CD14-positive monocyte (primary cell): Measurements from ENCODE around the gene HAGH. TPM values are rescaled to one million over a fixed set of nuclear protein-coding genes. Genes with fewer than 3 reads are reported as not detected.

Source experiments
- DNase-seq, 3 donors: peaks; one replicate each; pipeline ENCODE4 v3.0.0-alpha.2; 2011 to 2022
- H2AFZ ChIP-seq: 2 replicates; pipeline ENCODE4 v1.6.0; 2012; ENCODE audit warnings: mild to moderate bottlenecking, low read depth, low read length, inconsistent platforms; ENCODE audit not compliant: insufficient read depth, poor library complexity, severe bottlenecking
- H3K27ac ChIP-seq, 2 donors: 1 replicate in 1 of 2; 2 replicates in 1 of 2; pipeline ENCODE4 v1.5.1; 2012 to 2013; ENCODE audit warnings: low read length in 2 of 2, control low read depth in 1 of 2, inconsistent platforms in 1 of 2, low read depth in 1 of 2, mild to moderate bottlenecking in 1 of 2
- H3K27me3 ChIP-seq, 2 donors: one replicate each; pipeline versions ENCODE4 v1.6.0 to v1.6.1; 2011 to 2013; ENCODE audit warnings: low read length in 2 of 2; ENCODE audit not compliant: control insufficient read depth in 2 of 2, insufficient read depth in 2 of 2
- H3K36me3 ChIP-seq, 2 donors: replicated peaks in 1 of 2; 1 replicate in 1 of 2; 2 replicates in 1 of 2; pipeline versions ENCODE4 v1.5.1 to v1.6.1; 2012 to 2013; ENCODE audit warnings: low read length in 2 of 2, control low read depth in 1 of 2, inconsistent platforms in 1 of 2, mild to moderate bottlenecking in 1 of 2; ENCODE audit not compliant: insufficient read depth in 2 of 2, control insufficient read depth in 1 of 2
- H3K4me1 ChIP-seq, 2 donors: 1 replicate in 1 of 2; 2 replicates in 1 of 2; pipeline versions ENCODE4 v1.5.1 to v1.6.1; 2012 to 2013; ENCODE audit warnings: low read length in 2 of 2, control low read depth in 1 of 2, inconsistent platforms in 1 of 2, mild to moderate bottlenecking in 1 of 2, moderate library complexity in 1 of 2; ENCODE audit not compliant: insufficient read depth in 2 of 2, control insufficient read depth in 1 of 2
- H3K4me2 ChIP-seq: replicated peaks from 2 replicates; pipeline ENCODE3; 2012; ENCODE audit warnings: low read length, moderate library complexity, mild to moderate bottlenecking; ENCODE audit not compliant: poor library complexity, severe bottlenecking; ENCODE audit errors: extremely low read depth
- H3K4me3 ChIP-seq, 3 experiments: fragments of 200-600 bp in 1 of 3; sonication (generic) in 1 of 3; replicated peaks in 1 of 3; 1 replicate in 2 of 3; 2 replicates in 1 of 3; pipeline ENCODE4 v1.5.1; 2011 to 2013; ENCODE audit warnings: low read length in 3 of 3, mild to moderate bottlenecking in 3 of 3, control low read depth in 2 of 3, low read depth in 2 of 3, inconsistent platforms in 1 of 3, moderate library complexity in 1 of 3
- H3K79me2 ChIP-seq: 2 replicates; pipeline ENCODE4 v1.6.0; 2012; ENCODE audit warnings: mild to moderate bottlenecking, control low read depth, inconsistent platforms, low read length, moderate library complexity; ENCODE audit not compliant: insufficient read depth
- H3K9ac ChIP-seq: 2 replicates; pipeline ENCODE4 v1.6.0; 2017; ENCODE audit warnings: low read length, mild to moderate bottlenecking; ENCODE audit not compliant: insufficient read depth, poor library complexity, severe bottlenecking
- H3K9me3 ChIP-seq, 2 donors: replicated peaks in 1 of 2; 1 replicate in 1 of 2; 2 replicates in 1 of 2; pipeline versions ENCODE4 v1.5.1 to v1.6.1; 2012 to 2013; ENCODE audit warnings: low read length in 2 of 2, control low read depth in 1 of 2; ENCODE audit not compliant: control insufficient read depth in 1 of 2, insufficient read depth in 1 of 2
- H4K20me1 ChIP-seq: 2 replicates; pipeline ENCODE4 v1.6.0; 2012; ENCODE audit warnings: mild to moderate bottlenecking, low read length, control low read depth, moderate library complexity; ENCODE audit not compliant: insufficient read depth
- H3K27ac Mint-ChIP-seq, 7 donors: one replicate each; pipeline ENCODE4 v1.8.0; 2020; ENCODE audit warnings: mild to moderate bottlenecking in 7 of 7, mixed read lengths in 7 of 7, moderate library complexity in 6 of 7, inconsistent platforms in 2 of 7
- H3K27me3 Mint-ChIP-seq, 3 donors: one replicate each; pipeline ENCODE4 v1.8.0; 2021 to 2022; ENCODE audit warnings: low read depth in 3 of 3, mild to moderate bottlenecking in 3 of 3, mixed read lengths in 3 of 3, moderate library complexity in 3 of 3, inconsistent platforms in 1 of 3
- H3K36me3 Mint-ChIP-seq, 2 donors: one replicate each; pipeline ENCODE4 v1.8.0; 2020; ENCODE audit warnings: mixed read lengths in 2 of 2, inconsistent platforms in 1 of 2, mild to moderate bottlenecking in 1 of 2
- H3K4me1 Mint-ChIP-seq: one replicate; pipeline ENCODE4 v1.8.0; 2020; ENCODE audit warnings: mild to moderate bottlenecking, mixed read lengths
- H3K4me3 Mint-ChIP-seq, 2 donors: one replicate each; pipeline ENCODE4 v1.8.0; 2020; ENCODE audit warnings: mild to moderate bottlenecking in 2 of 2, mixed read lengths in 2 of 2, moderate library complexity in 1 of 2
- H3K9me3 Mint-ChIP-seq, 7 donors: one replicate each; pipeline ENCODE4 v1.8.0; 2020 to 2022; ENCODE audit warnings: mixed read lengths in 7 of 7, mild to moderate bottlenecking in 6 of 7, moderate library complexity in 6 of 7, inconsistent platforms in 2 of 7
- CTCF ChIP-seq: fragments of 200-600 bp; IDR thresholded peaks from one replicate; pipeline ENCODE4 v1.8.0; 2022; ENCODE audit warnings: antibody characterized with exemption, mild to moderate bottlenecking
- WGBS: methylation state at CpG from one replicate; pipeline ENCODE4 v1.1.5; 2013; ENCODE audit warnings: missing lambda C conversion rate; ENCODE audit not compliant: insufficient coverage; 5-methylcytosine and 5-hydroxymethylcytosine counted together
- intact Hi-C, 2 donors: fragments of 100-400 bp; cut with micrococcal nuclease; formaldehyde crosslinking; loops; one replicate each; pipeline versions ENCODE4 v1.15.0 to v1.15.1; 2023
- polyA plus RNA-seq, 3 donors: library from polyadenylated mRNA; depleted of rRNA in 1 of 3; unstranded in 2 of 3; stranded (reverse) in 1 of 3; fragments of 300-500 nt in 2 of 3; fragments of >200 nt in 1 of 3; fragmentation: Illumina TruSeq in 2 of 3; gene quantifications; 1 replicate in 2 of 3; 2 replicates in 1 of 3; pipeline ENCODE4 v1.2.3, GENCODE V29; 2012 to 2021

The HAGH gene
- polyA plus RNA-seq, 3 donors, result 42.6 to 82.1 (median 47.7) TPM

GRCh38 chr16:1825381-1825863 lies 1.2 kb downstream of the HAGH start:
- no peak for TF ChIP-seq CTCF
- Histone ChIP-seq H4K20me1 (peaks cover 56% of the 10 kb centered on the region), H3K27ac (peak overlapping the region; percentile 49 to 74), H3K4me3 (peak overlapping the region; percentile 42 to 91 (median 62)), H3K4me1 (peaks cover 22 to 39% of the 10 kb centered on the region in 2 donors), H2AFZ (peak overlapping the region; percentile 69), H3K4me2 (peak overlapping the region; percentile 94), H3K9me3 (no peaks in the 10 kb centered on the region), H3K36me3 (peaks cover 23 to 32% of the 10 kb centered on the region in 2 donors), H3K79me2 (peaks cover 52% of the 10 kb centered on the region), H3K27me3 (no peaks in the 10 kb centered on the region), H3K9ac (peak overlapping the region; percentile 66)
- no peak for DNase-seq
- WGBS, result 57% methylated on average over 14 of the region's 15 CpGs
- Mint-ChIP-seq H3K27ac (peak overlapping the region; percentile 68 to 87 (median 79)), H3K4me3 (peak overlapping the region; percentile 76 to 87), H3K27me3 (peaks cover 0 to 3% (median 0%) of the 10 kb centered on the region in 3 donors), H3K4me1 (peaks cover 31% of the 10 kb centered on the region), H3K9me3 (peaks cover 0 to 2% (median 0%) of the 10 kb centered on the region in 7 donors), H3K36me3 (peaks cover 8 to 36% of the 10 kb centered on the region in 2 donors)
- intact Hi-C loops, result loop anchor here in 1 of 2 donors (5.0 kb wide), 1 partner anchor 43 kb away; the partner anchor contains the start of genes NUBP2 and SPSB3

- H3K4me3 ChIP-seq, result no peak overlapping the region
- 78% methylated on average over 9 of the region's 9 CpGs for WGBS
- Mint-ChIP-seq H3K36me3 (peaks cover 18 to 50% of the 10 kb centered on the region in 2 donors), H3K9me3 (peaks cover 0 to 2% (median 0%) of the 10 kb centered on the region in 7 donors), H3K4me3 (no peak overlapping the region), H3K27me3 (peaks cover 0 to 3% (median 0%) of the 10 kb centered on the region in 3 donors), H3K27ac (no peak overlapping the region), H3K4me1 (peaks cover 26% of the 10 kb centered on the region)
- no peak overlapping the region for H3K27ac ChIP-seq
- H3K27me3 ChIP-seq, result no peaks in the 10 kb centered on the region
- TF ChIP-seq CTCF, result no peak
- H3K4me2 ChIP-seq, result no peak overlapping the region
- H3K79me2 ChIP-seq, result peaks cover 50% of the 10 kb centered on the region
- peaks cover 19 to 33% of the 10 kb centered on the region in 2 donors for H3K4me1 ChIP-seq
- H3K9me3 ChIP-seq, result no peaks in the 10 kb centered on the region
- H3K36me3 ChIP-seq, result peaks cover 38 to 42% of the 10 kb centered on the region in 2 donors
- DNase-seq, result no peak
- intact Hi-C loops, result no loop called here
- no peak overlapping the region for H2AFZ ChIP-seq
- H4K20me1 ChIP-seq, result peaks cover 59% of the 10 kb centered on the region
- H3K9ac ChIP-seq, result no peak overlapping the region
These were observed 2.8 kb downstream of the HAGH start for GRCh38 chr16:1823821-1824220.
